GM12872 (cell line): ENCODE data around the gene TUBB3.

ENCODE experiments used
- TF ChIP-seq, protein P1 (sequence below): IDR thresholded peaks from 3 replicates; pipeline ENCODE4 v1.5.1; 2011; ENCODE audit warnings: low read depth, mild to moderate bottlenecking, low read length, moderate library complexity; ENCODE audit not compliant: insufficient read depth

Gene TUBB3

DNA sequence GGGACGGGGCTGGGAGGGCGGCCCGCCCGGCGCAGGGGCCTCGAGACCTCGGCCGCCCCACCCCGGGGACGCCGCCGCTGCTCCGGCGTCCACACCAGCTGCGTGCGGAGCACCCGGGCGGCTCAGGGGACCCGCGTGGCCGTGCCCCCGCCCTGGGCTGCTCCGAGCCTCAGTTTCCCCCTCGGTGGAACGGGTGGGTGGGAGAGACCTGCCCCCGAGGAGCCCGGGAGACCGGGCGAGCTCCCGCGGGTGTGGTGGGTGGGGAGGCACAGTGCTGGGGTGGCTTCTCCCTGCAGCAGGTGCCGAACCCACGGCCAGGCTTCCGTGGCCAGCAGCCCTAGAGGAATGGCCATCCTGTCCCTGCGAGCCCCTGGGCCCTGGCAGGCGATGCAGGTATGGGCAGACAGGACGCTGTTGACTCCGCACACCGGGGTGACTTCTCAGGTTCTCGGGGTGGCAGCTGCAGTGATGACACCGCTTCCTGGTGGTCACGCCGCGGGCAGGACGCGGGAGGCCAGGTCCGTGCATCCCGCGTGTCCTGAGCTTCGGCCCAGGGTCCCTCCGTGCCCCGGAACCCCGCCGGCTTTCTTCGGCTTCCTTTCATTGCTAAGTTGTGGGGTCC is 26.1 kb downstream of the TUBB3 start:
- TF ChIP-seq, protein P1, sequence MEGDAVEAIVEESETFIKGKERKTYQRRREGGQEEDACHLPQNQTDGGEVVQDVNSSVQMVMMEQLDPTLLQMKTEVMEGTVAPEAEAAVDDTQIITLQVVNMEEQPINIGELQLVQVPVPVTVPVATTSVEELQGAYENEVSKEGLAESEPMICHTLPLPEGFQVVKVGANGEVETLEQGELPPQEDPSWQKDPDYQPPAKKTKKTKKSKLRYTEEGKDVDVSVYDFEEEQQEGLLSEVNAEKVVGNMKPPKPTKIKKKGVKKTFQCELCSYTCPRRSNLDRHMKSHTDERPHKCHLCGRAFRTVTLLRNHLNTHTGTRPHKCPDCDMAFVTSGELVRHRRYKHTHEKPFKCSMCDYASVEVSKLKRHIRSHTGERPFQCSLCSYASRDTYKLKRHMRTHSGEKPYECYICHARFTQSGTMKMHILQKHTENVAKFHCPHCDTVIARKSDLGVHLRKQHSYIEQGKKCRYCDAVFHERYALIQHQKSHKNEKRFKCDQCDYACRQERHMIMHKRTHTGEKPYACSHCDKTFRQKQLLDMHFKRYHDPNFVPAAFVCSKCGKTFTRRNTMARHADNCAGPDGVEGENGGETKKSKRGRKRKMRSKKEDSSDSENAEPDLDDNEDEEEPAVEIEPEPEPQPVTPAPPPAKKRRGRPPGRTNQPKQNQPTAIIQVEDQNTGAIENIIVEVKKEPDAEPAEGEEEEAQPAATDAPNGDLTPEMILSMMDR = no peak

DNA sequence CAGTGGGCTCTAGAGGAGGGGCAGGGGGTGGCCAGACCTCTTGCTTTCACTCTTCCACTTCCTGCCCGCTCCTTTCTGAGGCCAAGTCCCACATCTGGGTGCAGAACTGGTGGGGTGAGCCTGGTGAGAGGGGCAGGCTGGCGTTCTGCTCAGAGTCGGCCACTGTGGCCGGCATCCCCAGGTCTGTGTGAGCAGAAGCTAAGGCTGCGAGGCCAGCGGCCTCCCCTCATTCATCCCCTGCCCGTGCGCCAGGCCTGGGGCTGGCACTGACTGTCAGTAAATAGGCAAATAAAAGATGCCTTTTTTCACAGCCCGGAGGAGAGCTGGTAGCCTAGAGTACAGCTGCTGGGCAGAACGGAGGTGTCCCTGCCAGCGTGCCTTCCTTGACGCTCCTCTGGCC is 26.6 kb downstream of the TUBB3 start:
- TF ChIP-seq, protein P1 = no peak

DNA sequence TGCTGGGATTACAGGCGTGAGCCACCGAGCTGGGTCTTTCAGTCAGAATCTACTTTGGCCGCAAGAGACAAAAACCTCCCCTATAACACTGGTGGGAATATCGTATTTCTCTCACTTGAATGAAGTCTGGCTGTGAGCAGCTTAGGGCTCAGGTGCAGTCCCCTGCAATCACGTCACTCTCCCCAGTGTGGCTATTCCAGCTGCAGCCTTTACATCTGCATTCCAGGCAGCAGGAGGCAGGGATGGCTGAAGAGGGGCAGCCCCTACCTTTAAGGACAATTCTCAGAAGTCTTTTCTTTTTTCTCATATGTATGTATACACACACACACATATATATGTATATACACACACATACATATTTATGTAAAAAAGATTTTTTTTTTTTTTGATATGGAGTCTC is 28.4 kb downstream of the TUBB3 start:
- TF ChIP-seq, protein P1 = no peak

DNA sequence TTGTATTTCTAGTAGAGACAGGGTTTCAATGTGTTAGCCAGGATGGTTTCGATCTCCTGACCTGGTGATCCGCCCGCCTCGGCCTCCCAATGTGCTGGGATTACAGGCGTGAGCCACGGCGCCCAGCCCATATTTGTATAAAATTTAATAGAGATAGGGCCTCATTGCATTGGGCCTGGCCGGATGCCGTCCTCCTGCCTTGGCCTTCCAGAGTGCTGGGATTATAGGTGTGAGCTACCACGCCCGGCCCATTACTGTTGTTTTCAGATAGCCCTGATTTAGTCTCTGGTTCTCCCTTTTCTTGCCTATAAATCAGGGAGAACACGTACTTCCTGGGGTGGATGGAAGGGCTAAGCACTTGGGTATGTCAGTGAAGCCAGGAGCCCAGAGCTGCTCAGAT is 28.9 kb downstream of the TUBB3 start:
- TF ChIP-seq, protein P1 = no peak

DNA sequence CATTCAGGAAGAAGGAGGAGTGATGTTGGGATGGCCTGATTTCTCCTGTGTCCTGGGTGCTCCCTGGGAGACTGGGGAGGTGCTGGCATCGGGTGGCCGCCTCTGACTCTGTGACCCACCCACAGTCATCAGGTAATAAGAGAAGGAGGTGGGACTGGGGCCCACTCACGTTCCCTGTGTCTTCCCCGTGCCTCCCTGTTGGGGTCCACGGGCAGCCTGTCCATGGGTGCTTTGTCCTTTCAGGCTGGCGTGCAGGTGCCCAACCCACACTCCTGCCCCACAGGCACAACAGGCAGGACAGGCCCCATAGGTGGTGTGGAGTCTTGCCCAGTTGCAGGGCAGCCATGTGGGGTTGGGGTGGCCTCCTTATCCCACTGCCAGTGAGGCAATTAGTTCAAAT is 29.4 kb downstream of the TUBB3 start:
- TF ChIP-seq, protein P1 = no peak

DNA sequence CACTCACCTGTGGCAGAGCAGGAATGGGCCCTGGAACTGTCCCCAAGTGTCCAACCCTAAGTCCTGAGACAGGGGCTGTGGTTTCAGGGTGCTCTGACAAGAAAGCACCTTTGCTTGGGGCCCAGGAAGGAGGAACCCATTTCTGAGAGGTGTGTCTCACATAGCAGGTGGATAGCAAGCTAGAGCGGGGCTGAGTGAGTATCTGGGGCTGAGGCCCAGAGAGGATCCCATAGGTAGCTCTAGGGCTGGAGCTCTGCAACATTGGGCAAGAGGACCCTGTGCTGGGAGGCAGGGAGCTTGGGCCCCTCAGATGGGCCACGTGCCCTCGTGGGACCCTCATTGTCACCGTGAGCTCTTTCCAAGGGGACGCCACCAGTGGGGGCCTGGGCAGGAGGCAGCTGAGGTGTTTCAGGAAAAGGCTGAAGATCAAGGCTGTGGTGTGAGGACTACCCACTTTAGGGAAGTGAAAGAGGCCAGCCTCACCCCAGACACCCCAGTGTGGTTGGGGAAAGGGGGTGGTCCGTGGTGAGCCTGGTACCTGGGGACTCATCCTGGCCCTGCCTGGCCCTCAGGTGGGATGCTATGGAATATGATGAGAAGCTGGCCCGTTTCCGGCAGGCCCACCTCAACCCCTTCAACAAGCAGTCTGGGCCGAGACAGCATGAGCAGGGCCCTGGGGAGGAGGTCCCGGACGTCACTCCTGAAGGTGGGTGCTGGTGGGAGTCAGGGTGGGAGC is 30.7 kb downstream of the TUBB3 start:
- TF ChIP-seq, protein P1 = no peak

DNA sequence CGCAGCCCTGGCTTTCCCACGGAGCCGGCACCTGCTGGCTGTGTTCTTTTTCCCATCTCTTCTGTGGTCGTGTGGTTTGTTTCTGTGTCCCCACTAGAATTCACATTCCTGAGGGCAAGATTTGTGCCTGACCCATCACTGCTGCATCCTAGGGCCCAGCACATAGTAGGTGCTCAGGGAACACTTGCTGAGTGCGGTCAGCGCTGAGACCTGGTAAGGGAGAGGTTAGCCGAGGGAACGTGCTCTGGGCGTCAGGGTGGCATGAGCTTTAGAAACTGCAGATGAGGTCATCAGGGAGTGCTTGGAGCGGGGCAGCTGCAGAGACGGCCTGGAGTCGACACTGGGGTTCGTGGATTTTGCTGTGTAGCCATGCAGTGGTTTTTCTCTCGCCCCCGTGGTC is 31.3 kb downstream of the TUBB3 start:
- TF ChIP-seq, protein P1 = no peak
